K562 (cell line): ENCODE results near the gene ACTRT3. TPM values are rescaled to one million over a fixed set of nuclear protein-coding genes. Genes with fewer than 3 reads are reported as not detected.

Experiments used
- BHLHE40 ChIP-seq: IDR thresholded peaks from 2 replicates; pipeline ENCODE4 v1.6.1; 2011; ENCODE audit warnings: low read length, improper control_type of control experiment
- CSDE1 ChIP-seq, 2 experiments: fragments of 450-650 bp; IDR thresholded peaks; 2 replicates each; pipeline ENCODE4 v1.6.1; 2016; ENCODE audit warnings: mild to moderate bottlenecking in 1 of 2
- GTF3C2 ChIP-seq: IDR thresholded peaks from 3 replicates; pipeline ENCODE4 v1.6.1; 2011; ENCODE audit warnings: borderline replicate concordance, mild to moderate bottlenecking, moderate library complexity; ENCODE audit not compliant: insufficient read length; ENCODE audit errors: extremely low read depth
- MITF ChIP-seq: IDR thresholded peaks from 2 replicates; pipeline ENCODE4 v1.6.1; 2014; ENCODE audit warnings: antibody characterized with exemption
- MXI1 ChIP-seq: IDR thresholded peaks from 2 replicates; pipeline ENCODE4 v1.6.1; 2011; ENCODE audit warnings: low read depth, mild to moderate bottlenecking, improper control_type of control experiment, low read length
- NUFIP1 ChIP-seq: fragments of 450-650 bp; IDR thresholded peaks from 2 replicates; pipeline ENCODE4 v1.6.1; 2018; ENCODE audit not compliant: partially characterized antibody
- PCBP1 ChIP-seq: fragments of 200-400 bp; formaldehyde crosslinking; IDR thresholded peaks from 2 replicates; pipeline ENCODE4 v1.6.1; 2018; ENCODE audit warnings: mild to moderate bottlenecking, low read depth, low read length; ENCODE audit not compliant: poor library complexity, severe bottlenecking
- SOX6 ChIP-seq: fragments of 450-650 bp; IDR thresholded peaks from 2 replicates; pipeline ENCODE4 v1.6.1; 2014; ENCODE audit warnings: mild to moderate bottlenecking
- SRSF3 ChIP-seq: fragments of 200-400 bp; formaldehyde crosslinking; IDR thresholded peaks from 2 replicates; pipeline ENCODE4 v1.6.1; 2016; ENCODE audit warnings: mild to moderate bottlenecking, low read length, moderate library complexity; ENCODE audit not compliant: insufficient read depth
- XRCC5 ChIP-seq: fragments of 200-400 bp; formaldehyde crosslinking; IDR thresholded peaks from 2 replicates; pipeline ENCODE4 v1.6.1; 2017; ENCODE audit warnings: low read depth, mild to moderate bottlenecking, low read length
- ZNF253 ChIP-seq: fragments of 250-450 bp; sonication (Bioruptor Pico); conservative IDR thresholded peaks from 2 replicates; pipeline ENCODE4 v1.6.1; 2021; ENCODE audit warnings: mild to moderate bottlenecking
- ZNF511 ChIP-seq: sonication (generic); formaldehyde crosslinking; IDR thresholded peaks from 2 replicates; pipeline ENCODE4 v1.8.0; 2022; ENCODE audit warnings: mild to moderate bottlenecking, missing genetic modification reagents
- ZNF512 ChIP-seq: IDR thresholded peaks from 2 replicates; pipeline ENCODE4 v1.6.1; 2016; ENCODE audit warnings: missing genetic modification characterization, missing compliant biosample characterization
- ZNF57 ChIP-seq: fragments of 450-650 bp; formaldehyde crosslinking; IDR thresholded peaks from 2 replicates; pipeline ENCODE4 v1.4.0; 2020; ENCODE audit warnings: mild to moderate bottlenecking, moderate library complexity
- polyA plus RNA-seq, 8 experiments: library from polyadenylated mRNA; depleted of rRNA in 4 of 8; stranded (reverse) in 5 of 8; unstranded in 3 of 8; fragments of >200 nt; fragmentation: Nextera tagmentation in 2 of 8; fragmentation: Illumina TruSeq in 1 of 8; extraction: Ambion mirVana in 2 of 8; extraction: Trizol in 1 of 8; gene quantifications; 2 replicates each; pipeline versions ENCODE4 v1.2.1 to v1.2.3, GENCODE V29; 2011 to 2014; ENCODE audit warnings: inconsistent platforms in 1 of 8, missing spikeins in 1 of 8
- total RNA-seq, 7 experiments: library from RNA; depleted of rRNA in 6 of 7; stranded (reverse); fragments of >200 nt in 6 of 7; fragmentation: Illumina TruSeq in 2 of 7; extraction: Trizol in 2 of 7; gene quantifications; 2 replicates each; pipeline versions ENCODE4 v1.2.1 to v1.2.3, GENCODE V29; 2011 to 2021; ENCODE audit warnings: low replicate concordance in 1 of 7
- TF ChIP-seq, protein P1 (sequence below): sonication (generic); formaldehyde crosslinking; IDR thresholded peaks from 2 replicates; pipeline ENCODE4 v1.8.0; 2022; ENCODE audit warnings: mild to moderate bottlenecking, missing genetic modification reagents
- TF ChIP-seq, protein P2 (sequence below): fragments of 450-650 bp; formaldehyde crosslinking; IDR thresholded peaks from 2 replicates; pipeline ENCODE4 v1.4.0; 2022; ENCODE audit warnings: missing genetic modification characterization

The ACTRT3 gene
- total and polyA plus RNA-seq, 9 of the 15 experiments (the other 6 are each of a cell fraction or from before 2014, with no cell fraction given) = 0.06 to 0.11 (median 0.07) TPM; not detected in 5

DNA sequence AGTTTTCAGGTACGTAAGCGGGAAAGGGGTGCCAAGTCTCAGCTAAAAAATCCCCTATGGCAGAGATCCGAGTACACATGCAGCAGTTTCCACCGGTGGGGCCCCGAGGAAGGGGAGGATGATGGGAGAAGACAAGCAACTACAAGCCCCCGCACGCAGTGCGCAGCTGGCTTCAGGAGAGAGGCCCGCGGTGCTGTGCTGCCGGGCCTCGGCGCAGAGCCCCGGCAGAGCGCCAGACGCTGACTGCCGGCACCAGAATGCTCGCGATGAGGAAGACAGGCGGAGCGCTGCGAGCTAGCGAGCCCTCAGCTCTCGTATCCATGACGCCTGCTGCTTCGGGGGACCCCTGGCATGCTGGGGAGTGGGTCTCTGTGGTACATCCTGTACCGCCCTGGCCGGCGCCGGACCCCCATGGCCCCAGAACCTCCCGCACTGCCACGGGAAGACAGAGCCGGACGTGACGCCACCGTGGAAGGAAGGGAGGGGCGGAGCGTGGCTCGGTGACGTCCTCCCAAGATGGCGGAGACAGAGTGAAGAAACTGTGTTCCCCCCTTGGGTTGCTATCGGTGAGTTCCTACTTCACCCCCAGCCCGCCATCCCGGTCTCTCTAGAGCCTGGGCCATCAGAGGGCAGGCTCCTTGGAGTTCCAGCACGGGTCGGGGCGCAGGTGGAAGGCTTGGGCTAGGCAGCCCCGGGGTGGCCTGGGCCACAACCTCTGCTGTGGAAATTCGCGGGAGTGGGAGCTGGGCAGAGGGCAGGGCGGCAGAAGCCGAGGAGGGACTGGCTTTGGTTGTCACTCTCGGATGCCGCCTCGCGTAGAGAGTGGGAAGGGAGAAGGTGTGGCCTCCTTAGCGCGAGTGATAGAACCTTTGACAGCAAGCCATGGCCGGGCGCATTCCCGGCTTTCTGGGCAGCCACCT, 3.8 kb upstream of the ACTRT3 start, which contains the start of gene MYNN (continued):
- TF ChIP-seq MITF (no peak), XRCC5 (peak; percentile 9; the same call in 1 of the 2 replicates), SOX6 (peak; percentile 25; the same call in 1 of the 2 replicates), ZNF57 (CRISPR knock-in tag) (no peak), PCBP1 (peak; percentile 38), GTF3C2 (peak; percentile 23), ZNF511 (peak; percentile 47; the same call in 1 of the 2 replicates), NUFIP1 (no peak), ZNF253 (CRISPR knock-in tag) (no peak), ZNF512 (tag) (no peak), CSDE1 (IDR thresholded peaks at IDR 0.05) (peak in 1 of 2 experiments; percentile 59; a peak in 1 of 4 replicates), MXI1 (no peak), BHLHE40 (0 out of 2 replicates have a peak, but pooled peaks have one; percentile 20), SRSF3 (no peak)
- TF ChIP-seq, protein P1, sequence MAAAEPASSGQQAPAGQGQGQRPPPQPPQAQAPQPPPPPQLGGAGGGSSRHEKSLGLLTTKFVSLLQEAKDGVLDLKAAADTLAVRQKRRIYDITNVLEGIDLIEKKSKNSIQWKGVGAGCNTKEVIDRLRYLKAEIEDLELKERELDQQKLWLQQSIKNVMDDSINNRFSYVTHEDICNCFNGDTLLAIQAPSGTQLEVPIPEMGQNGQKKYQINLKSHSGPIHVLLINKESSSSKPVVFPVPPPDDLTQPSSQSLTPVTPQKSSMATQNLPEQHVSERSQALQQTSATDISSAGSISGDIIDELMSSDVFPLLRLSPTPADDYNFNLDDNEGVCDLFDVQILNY = peak; percentile 61; the same call in 1 of the 2 replicates
- TF ChIP-seq, protein P2, sequence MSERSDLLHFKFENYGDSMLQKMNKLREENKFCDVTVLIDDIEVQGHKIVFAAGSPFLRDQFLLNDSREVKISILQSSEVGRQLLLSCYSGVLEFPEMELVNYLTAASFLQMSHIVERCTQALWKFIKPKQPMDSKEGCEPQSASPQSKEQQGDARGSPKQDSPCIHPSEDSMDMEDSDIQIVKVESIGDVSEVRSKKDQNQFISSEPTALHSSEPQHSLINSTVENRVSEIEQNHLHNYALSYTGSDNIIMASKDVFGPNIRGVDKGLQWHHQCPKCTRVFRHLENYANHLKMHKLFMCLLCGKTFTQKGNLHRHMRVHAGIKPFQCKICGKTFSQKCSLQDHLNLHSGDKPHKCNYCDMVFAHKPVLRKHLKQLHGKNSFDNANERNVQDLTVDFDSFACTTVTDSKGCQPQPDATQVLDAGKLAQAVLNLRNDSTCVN (CRISPR knock-in tag) = no peak
